ENCODE results near the gene CCDC186. TPM values are rescaled to one million over a fixed set of nuclear protein-coding genes. Genes with fewer than 3 reads are reported as not detected.
"Not testable (repeated sequence)": the region's sequence is repeated elsewhere in the genome, so short reads cannot be mapped to it uniquely, and the experiment has no call there.

Gene CCDC186
- total RNA-seq, 4 donors from 2014 or later, result 39.0 to 87.8 (median 50.9) TPM

DNA sequence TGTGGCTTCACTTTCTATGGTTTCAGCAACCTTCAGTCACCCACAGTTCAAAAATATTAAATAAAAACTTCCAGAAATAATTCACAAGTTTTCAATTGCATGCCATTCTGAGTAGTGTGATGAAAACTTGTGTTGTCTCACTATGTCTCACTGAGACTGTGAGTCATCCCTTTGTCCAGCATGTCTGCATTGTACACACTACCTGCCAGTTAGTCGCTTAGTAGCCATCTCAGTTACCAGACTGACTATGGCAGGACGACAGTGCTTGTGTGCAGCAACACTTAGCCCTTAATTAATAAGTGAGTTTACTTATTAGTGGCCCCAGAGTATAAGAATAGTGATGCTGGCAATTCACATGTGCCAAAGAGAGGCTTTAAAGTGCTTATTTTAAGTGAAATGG is 22.5 kb downstream of the CCDC186 start:
- Histone ChIP-seq H3K27me3 (no peaks in the 10 kb centered on the region), H3K4me1 (no peaks in the 10 kb centered on the region), H3K9me3 (no peaks in the 10 kb centered on the region), H3K27ac (no peak overlapping the region), H3K4me3 (no peak overlapping the region), H3K36me3 (peaks cover 45% of the 10 kb centered on the region)
- 94% methylated on average over 2 of the region's 2 CpGs for WGBS
- no peak for TF ChIP-seq POLR2AphosphoS5 (IDR thresholded peaks at IDR 0.05)
- TF ChIP-seq, protein P1, sequence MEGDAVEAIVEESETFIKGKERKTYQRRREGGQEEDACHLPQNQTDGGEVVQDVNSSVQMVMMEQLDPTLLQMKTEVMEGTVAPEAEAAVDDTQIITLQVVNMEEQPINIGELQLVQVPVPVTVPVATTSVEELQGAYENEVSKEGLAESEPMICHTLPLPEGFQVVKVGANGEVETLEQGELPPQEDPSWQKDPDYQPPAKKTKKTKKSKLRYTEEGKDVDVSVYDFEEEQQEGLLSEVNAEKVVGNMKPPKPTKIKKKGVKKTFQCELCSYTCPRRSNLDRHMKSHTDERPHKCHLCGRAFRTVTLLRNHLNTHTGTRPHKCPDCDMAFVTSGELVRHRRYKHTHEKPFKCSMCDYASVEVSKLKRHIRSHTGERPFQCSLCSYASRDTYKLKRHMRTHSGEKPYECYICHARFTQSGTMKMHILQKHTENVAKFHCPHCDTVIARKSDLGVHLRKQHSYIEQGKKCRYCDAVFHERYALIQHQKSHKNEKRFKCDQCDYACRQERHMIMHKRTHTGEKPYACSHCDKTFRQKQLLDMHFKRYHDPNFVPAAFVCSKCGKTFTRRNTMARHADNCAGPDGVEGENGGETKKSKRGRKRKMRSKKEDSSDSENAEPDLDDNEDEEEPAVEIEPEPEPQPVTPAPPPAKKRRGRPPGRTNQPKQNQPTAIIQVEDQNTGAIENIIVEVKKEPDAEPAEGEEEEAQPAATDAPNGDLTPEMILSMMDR (IDR thresholded peaks at IDR 0.05), result no peak
- no peak for TF ChIP-seq EP300 (IDR thresholded peaks at IDR 0.05)
- TF ChIP-seq POLR2A (IDR thresholded peaks at IDR 0.05), result no peak
- DNase-seq (ENCODE audit: low spot score in 2 of 2), result no peak

DNA sequence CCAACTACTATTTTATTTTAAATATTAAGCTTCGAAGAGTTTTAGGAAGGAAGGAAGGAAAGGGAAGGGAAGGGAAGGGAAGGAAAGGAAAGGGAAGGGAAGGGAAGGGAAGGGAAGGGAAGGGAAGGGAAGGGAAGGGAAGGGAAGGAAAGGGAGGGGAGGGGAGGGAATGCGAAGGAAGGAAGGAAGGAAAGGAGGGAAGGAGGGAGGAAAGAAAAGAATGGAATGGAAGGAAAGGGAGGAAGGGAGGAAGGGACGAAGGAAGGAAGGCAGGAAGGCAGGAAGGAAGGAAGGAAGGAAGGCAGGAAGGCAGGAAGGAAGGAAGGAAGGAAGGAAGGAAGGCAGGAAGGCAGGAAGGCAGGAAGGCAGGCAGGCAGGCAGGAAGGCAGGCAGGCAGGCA is 24.5 kb downstream of the CCDC186 start:
- H3K27me3 ChIP-seq; DNase-seq (ENCODE audit: low spot score in 2 of 2); H3K4me3 ChIP-seq; H3K27ac ChIP-seq; H3K9me3 ChIP-seq; H3K4me1 ChIP-seq: not testable (repeated sequence)
- H3K36me3 ChIP-seq, result peaks cover 29% of the 10 kb centered on the region
- WGBS, result 94% methylated on average over 3 of the region's 3 CpGs

DNA sequence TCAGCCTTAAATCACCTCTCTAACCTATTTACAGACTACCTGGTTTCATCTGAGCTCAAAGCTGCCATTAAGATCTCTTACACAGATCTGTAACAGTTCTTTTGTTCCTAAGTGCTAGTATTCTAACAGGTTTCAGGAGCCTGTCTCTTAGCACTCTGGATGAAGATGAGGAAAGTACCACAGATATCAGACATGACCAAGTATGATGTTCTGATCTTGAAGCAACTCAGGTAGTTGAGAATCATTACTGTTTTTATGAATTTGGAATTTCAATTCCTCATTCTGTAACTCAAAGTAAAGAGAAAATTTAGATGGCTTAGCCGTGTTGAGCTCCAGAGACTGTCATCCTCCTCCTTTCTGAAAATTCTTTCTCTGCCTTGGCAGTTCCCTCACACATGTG is 30.8 kb downstream of the CCDC186 start:
- TF ChIP-seq POLR2AphosphoS5 (IDR thresholded peaks at IDR 0.05) (no peak), POLR2A (IDR thresholded peaks at IDR 0.05) (no peak), EP300 (IDR thresholded peaks at IDR 0.05) (no peak)
- TF ChIP-seq, protein P1 (IDR thresholded peaks at IDR 0.05), result no peak

DNA sequence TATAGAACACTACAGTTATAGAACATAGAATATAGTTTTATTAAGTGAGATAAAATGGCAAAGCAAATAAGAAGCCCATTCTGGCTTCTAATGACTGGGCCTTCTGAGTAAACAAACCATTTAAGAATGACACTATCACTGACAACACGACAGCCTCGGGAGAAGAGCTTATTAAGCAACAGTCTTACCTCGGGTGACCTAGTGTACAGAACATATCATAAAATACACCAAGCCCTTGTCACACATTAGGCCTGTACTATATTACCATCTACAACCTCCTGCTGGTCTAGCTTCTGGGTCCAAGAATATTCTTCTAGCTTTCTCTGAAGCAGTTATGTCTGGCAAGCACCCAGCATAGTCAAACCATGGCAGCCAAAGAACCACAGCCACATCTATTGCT is 32.0 kb downstream of the CCDC186 start:
- Histone ChIP-seq H3K4me1 (no peaks in the 10 kb centered on the region), H3K9me3 (no peaks in the 10 kb centered on the region), H3K36me3 (peaks cover 39% of the 10 kb centered on the region), H3K4me3 (no peak overlapping the region), H3K27ac (no peak overlapping the region), H3K27me3 (no peaks in the 10 kb centered on the region)
- DNase-seq (ENCODE audit: low spot score in 2 of 2), result no peak
- TF ChIP-seq EP300 (IDR thresholded peaks at IDR 0.05) (no peak), POLR2A (IDR thresholded peaks at IDR 0.05) (no peak), POLR2AphosphoS5 (IDR thresholded peaks at IDR 0.05) (no peak)
- TF ChIP-seq, protein P1 (IDR thresholded peaks at IDR 0.05), result no peak
- WGBS, result 66% methylated on average over 3 of the region's 3 CpGs

More for the DNA sequence above, 30.8 kb downstream of the CCDC186 start:
- DNase-seq (ENCODE audit: low spot score in 2 of 2), result no peak
- WGBS, result 95% methylated on average over 1 of the region's 1 CpG
- Histone ChIP-seq H3K27me3 (no peaks in the 10 kb centered on the region), H3K36me3 (peaks cover 38% of the 10 kb centered on the region), H3K27ac (no peak overlapping the region), H3K9me3 (no peaks in the 10 kb centered on the region), H3K4me3 (no peak overlapping the region), H3K4me1 (no peaks in the 10 kb centered on the region)

DNA sequence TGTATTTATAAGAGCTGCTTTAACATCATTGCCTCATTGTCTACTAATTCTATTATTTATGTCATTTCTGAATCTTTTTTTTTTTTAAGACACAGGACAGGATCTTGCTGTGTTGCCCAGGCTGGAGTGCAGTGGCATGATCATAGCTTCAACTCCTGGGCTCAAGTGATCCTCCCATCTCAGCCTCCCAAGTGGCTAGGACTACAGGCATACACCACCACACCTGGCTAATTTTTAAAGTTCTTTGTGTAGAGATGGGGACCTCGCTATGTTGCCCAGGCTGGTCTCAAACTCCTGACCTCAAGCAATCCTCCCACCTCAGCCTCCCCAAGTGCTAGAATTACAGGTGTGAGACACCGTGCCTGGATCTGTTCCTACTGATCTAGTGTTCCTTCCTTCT is 33.2 kb downstream of the CCDC186 start:
- WGBS, result 75% methylated on average over 2 of the region's 2 CpGs

DNA sequence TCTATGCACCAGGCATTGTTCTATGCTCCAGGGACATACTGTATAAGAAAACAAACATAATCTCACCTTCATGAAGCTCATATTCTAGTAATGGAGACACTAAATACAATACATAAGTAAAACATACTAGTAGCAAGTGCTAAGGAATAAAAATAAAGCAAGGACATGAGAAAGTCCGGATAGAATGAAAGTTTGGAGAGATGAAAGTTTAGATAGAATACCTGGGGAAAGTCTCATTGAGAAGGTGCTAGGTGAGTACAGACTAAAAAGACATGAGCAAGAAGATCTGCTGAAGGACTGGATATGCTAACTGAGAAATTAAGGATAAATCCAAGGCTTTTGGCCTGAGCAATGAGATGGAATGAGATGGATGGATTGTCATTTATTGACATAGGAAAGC is 34.0 kb downstream of the CCDC186 start:
- no peaks in the 10 kb centered on the region for H3K27me3 ChIP-seq
- H3K4me1 ChIP-seq, result no peaks in the 10 kb centered on the region
- H3K9me3 ChIP-seq, result no peaks in the 10 kb centered on the region
- H3K36me3 ChIP-seq, result peaks cover 58% of the 10 kb centered on the region
- DNase-seq (ENCODE audit: low spot score in 2 of 2), result no peak
- no peak overlapping the region for H3K4me3 ChIP-seq
- no peak overlapping the region for H3K27ac ChIP-seq
- WGBS, result 91% methylated on average over 1 of the region's 1 CpG
- TF ChIP-seq EP300 (IDR thresholded peaks at IDR 0.05) (no peak), POLR2AphosphoS5 (IDR thresholded peaks at IDR 0.05) (no peak), POLR2A (IDR thresholded peaks at IDR 0.05) (no peak)
- TF ChIP-seq, protein P1 (IDR thresholded peaks at IDR 0.05), result no peak

More for the DNA sequence above, 33.2 kb downstream of the CCDC186 start:
- H3K36me3 ChIP-seq, result peaks cover 51% of the 10 kb centered on the region
- H3K27ac ChIP-seq; H3K4me3 ChIP-seq; H3K27me3 ChIP-seq; H3K4me1 ChIP-seq; DNase-seq (ENCODE audit: low spot score in 2 of 2); H3K9me3 ChIP-seq: not testable (repeated sequence)
